Upper lobe of left lung (tissue), 4 donors: Measurements from ENCODE around the gene CST7.
"Not testable (repeated sequence)": the region's sequence is repeated elsewhere in the genome, so short reads cannot be mapped to it uniquely, and the experiment has no call there.

Experiments
- EP300 ChIP-seq, 4 donors: sonication (generic); formaldehyde crosslinking; IDR thresholded peaks; one replicate each; pipeline ENCODE4 v1.5.1; 2017; ENCODE audit warnings: antibody characterized with exemption in 4 of 4, control low read depth in 2 of 4
- POLR2A ChIP-seq, 4 donors: fragments of 450-650 bp; IDR thresholded peaks; one replicate each; pipeline ENCODE4 v1.5.1; 2016 to 2017; ENCODE audit warnings: antibody characterized with exemption in 4 of 4, mild to moderate bottlenecking in 2 of 4
- POLR2AphosphoS5 ChIP-seq, 2 donors: sonication (generic); formaldehyde crosslinking; IDR thresholded peaks; one replicate each; pipeline ENCODE4 v1.5.1; 2017; ENCODE audit warnings: antibody characterized with exemption in 2 of 2
- TF ChIP-seq, protein P1 (sequence below), 6 experiments: fragments of 450-650 bp in 4 of 6; fragments of 200-600 bp in 2 of 6; sonication (generic) in 2 of 6; IDR thresholded peaks; one replicate each; pipeline ENCODE4 v1.5.1; 2016 to 2019; ENCODE audit warnings: antibody characterized with exemption in 6 of 6

- not testable (repeated sequence) for TF ChIP-seq POLR2AphosphoS5, POLR2A, EP300 (IDR thresholded peaks at IDR 0.05)
- TF ChIP-seq, protein P1, sequence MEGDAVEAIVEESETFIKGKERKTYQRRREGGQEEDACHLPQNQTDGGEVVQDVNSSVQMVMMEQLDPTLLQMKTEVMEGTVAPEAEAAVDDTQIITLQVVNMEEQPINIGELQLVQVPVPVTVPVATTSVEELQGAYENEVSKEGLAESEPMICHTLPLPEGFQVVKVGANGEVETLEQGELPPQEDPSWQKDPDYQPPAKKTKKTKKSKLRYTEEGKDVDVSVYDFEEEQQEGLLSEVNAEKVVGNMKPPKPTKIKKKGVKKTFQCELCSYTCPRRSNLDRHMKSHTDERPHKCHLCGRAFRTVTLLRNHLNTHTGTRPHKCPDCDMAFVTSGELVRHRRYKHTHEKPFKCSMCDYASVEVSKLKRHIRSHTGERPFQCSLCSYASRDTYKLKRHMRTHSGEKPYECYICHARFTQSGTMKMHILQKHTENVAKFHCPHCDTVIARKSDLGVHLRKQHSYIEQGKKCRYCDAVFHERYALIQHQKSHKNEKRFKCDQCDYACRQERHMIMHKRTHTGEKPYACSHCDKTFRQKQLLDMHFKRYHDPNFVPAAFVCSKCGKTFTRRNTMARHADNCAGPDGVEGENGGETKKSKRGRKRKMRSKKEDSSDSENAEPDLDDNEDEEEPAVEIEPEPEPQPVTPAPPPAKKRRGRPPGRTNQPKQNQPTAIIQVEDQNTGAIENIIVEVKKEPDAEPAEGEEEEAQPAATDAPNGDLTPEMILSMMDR (IDR thresholded peaks at IDR 0.05): peak in 5 of 6 experiments; percentile 36 to 61 (median 53)
These were observed 18.1 kb upstream of the CST7 start for GRCh38 chr20:24930724-24931688.
